Head of caudate nucleus (tissue), 42 donors: ENCODE measurements around the gene NUP153.
"Not testable (repeated sequence)": the region's sequence is repeated elsewhere in the genome, so short reads cannot be mapped to it uniquely, and the experiment has no call there.

ENCODE experiments used
- DNase-seq, 42 donors: peaks; one replicate each; pipeline versions ENCODE4 v3.0.0 to v3.0.0-alpha.2; 2020 to 2021; ENCODE audit warnings: mixed read lengths in 7 of 42
- intact Hi-C: fragments of 100-400 bp; cut with DNase I; formaldehyde crosslinking; loops from one replicate; pipeline ENCODE4 v1.15.0; 2022

NUP153 gene

GRCh38 chr6:17628873-17629272, 77.9 kb downstream of the NUP153 start:
- intact Hi-C loops: no loop called here
- DNase-seq: no peak

GRCh38 chr6:17624396-17624795, 82.3 kb downstream of the NUP153 start:
- intact Hi-C loops: no loop called here
- no peak for DNase-seq

- no peak for DNase-seq
- intact Hi-C loops: no loop called here
These were observed 84.6 kb downstream of the NUP153 start for GRCh38 chr6:17622144-17622543.

GRCh38 chr6:17621003-17621402, 85.7 kb downstream of the NUP153 start:
- DNase-seq: no peak
- intact Hi-C loops: no loop called here

GRCh38 chr6:17615794-17616193, 90.9 kb downstream of the NUP153 start:
- no peak for DNase-seq
- intact Hi-C loops: no loop called here

GRCh38 chr6:17612048-17612447, 94.7 kb downstream of the NUP153 start:
- intact Hi-C loops: no loop called here
- no peak for DNase-seq

GRCh38 chr6:17610835-17611234, 95.9 kb downstream of the NUP153 start:
- no peak for DNase-seq
- intact Hi-C loops: no loop called here

- intact Hi-C loops: no loop called here
- no peak for DNase-seq
These were observed 100.1 kb downstream of the NUP153 start for GRCh38 chr6:17606606-17607005.

GRCh38 chr6:17602888-17603287, 103.8 kb downstream of the NUP153 start:
- DNase-seq: no peak
- intact Hi-C loops: loop anchor here (5.0 kb wide), 1 partner anchor 104 kb away; the partner anchor contains the start of gene NUP153

GRCh38 chr6:17601386-17601703, 105.4 kb downstream of the NUP153 start:
- intact Hi-C loops: loop anchor here (5.0 kb wide), 1 partner anchor 106 kb away; the partner anchor contains the start of gene NUP153
- DNase-seq: no peak

GRCh38 chr6:17600527-17601385, 106.0 kb downstream of the NUP153 start:
- intact Hi-C loops: loop anchor here (5.0 kb wide), 1 partner anchor 107 kb away; the partner anchor contains the start of gene NUP153
- peak in 40 of 42 donors; percentile 16 to 72 (median 49) for DNase-seq

GRCh38 chr6:17599877-17600526, 106.7 kb downstream of the NUP153 start, which contains the start of gene FAM8A1:
FAM8A1 (plus strand) TSS chr6:17600302; CDS start chr6:17600410, 108 bp downstream.
- intact Hi-C loops: loop anchor here (5.0 kb wide), 1 partner anchor 107 kb away; the partner anchor contains the start of gene NUP153
- peak; percentile 92 to 99 (median 98) for DNase-seq

GRCh38 chr6:17596085-17596484, 110.6 kb downstream of the NUP153 start:
- intact Hi-C loops: no loop called here

GRCh38 chr6:17593246-17593645, 113.5 kb downstream of the NUP153 start:
- intact Hi-C loops: no loop called here
- DNase-seq: no peak

More at GRCh38 chr6:17596085-17596484, 110.6 kb downstream of the NUP153 start:
- DNase-seq: no peak

- DNase-seq: no peak
- intact Hi-C loops: no loop called here
These were observed 115.4 kb downstream of the NUP153 start for GRCh38 chr6:17591287-17591686.

GRCh38 chr6:17589406-17590096, 117.2 kb downstream of the NUP153 start:
- peak in 6 of 42 donors; percentile 8 to 47 (median 22) for DNase-seq
- intact Hi-C loops: loop anchor here (10.0 kb wide), 1 partner anchor 535 kb away; the partner anchor contains the start of gene NHLRC1

GRCh38 chr6:17588011-17588410, 118.7 kb downstream of the NUP153 start:
- no peak for DNase-seq
- intact Hi-C loops: loop anchor here (10.0 kb wide), 1 partner anchor 537 kb away; the partner anchor contains the start of gene NHLRC1

GRCh38 chr6:17586623-17587022, 120.1 kb downstream of the NUP153 start:
- not testable (repeated sequence) for DNase-seq
- intact Hi-C loops: loop anchor here (10.0 kb wide), 1 partner anchor 538 kb away; the partner anchor contains the start of gene NHLRC1
